GM12873 (cell line): ENCODE measurements around the gene IQGAP1.

ENCODE experiments used
- CTCF ChIP-seq: IDR thresholded peaks from 2 replicates; pipeline ENCODE4 v1.5.1; 2012; ENCODE audit warnings: low read depth, mild to moderate bottlenecking, moderate library complexity, low read length, control low read depth; ENCODE audit not compliant: insufficient read depth; ENCODE audit errors: missing control alignments

The IQGAP1 gene

GRCh38 chr15:90362936-90363212, 25.2 kb upstream of the IQGAP1 start:
- TF ChIP-seq CTCF = no peak

GRCh38 chr15:90364251-90364650, 23.8 kb upstream of the IQGAP1 start:
- TF ChIP-seq CTCF = no peak

- TF ChIP-seq CTCF = no peak
These were observed 22.5 kb upstream of the IQGAP1 start for GRCh38 chr15:90365414-90366055.

GRCh38 chr15:90367576-90367975, 20.5 kb upstream of the IQGAP1 start:
- no peak for TF ChIP-seq CTCF

GRCh38 chr15:90375071-90375470, 13.0 kb upstream of the IQGAP1 start:
- TF ChIP-seq CTCF = no peak

- no peak for TF ChIP-seq CTCF
These were observed 11.3 kb upstream of the IQGAP1 start for GRCh38 chr15:90376789-90377188.

- TF ChIP-seq CTCF = no peak
These were observed 8.8 kb upstream of the IQGAP1 start for GRCh38 chr15:90379263-90379662.
